Keratinocyte (primary cell): ENCODE results near the gene HES7.

Experiments used
- CTCF ChIP-seq, 3 experiments: IDR thresholded peaks in 1 of 3; conservative IDR thresholded peaks in 1 of 3; optimal IDR thresholded peaks in 1 of 3; 2 replicates in 2 of 3; 3 replicates in 1 of 3; pipeline versions ENCODE3 to v1.5.1; 2011; ENCODE audit warnings: low read length in 3 of 3, mild to moderate bottlenecking in 3 of 3, moderate library complexity in 2 of 3, control low read depth in 1 of 3, inconsistent platforms in 1 of 3; ENCODE audit not compliant: insufficient read depth in 2 of 3; ENCODE audit errors: extremely low read depth in 1 of 3
- EZH2 ChIP-seq: IDR thresholded peaks from one replicate; pipeline ENCODE4 v1.6.1; 2012; ENCODE audit warnings: inconsistent platforms, mild to moderate bottlenecking, low read length, moderate library complexity

- TF ChIP-seq CTCF (optimal IDR thresholded peaks at IDR 0.05 in 1 of 3, IDR thresholded peaks at IDR 0.05 in 1 of 3, conservative IDR thresholded peaks at IDR 0.05 in 1 of 3; ENCODE audit: extremely low read depth in 1 of 3, insufficient read depth in 2 of 3, low read length in 3 of 3) (no peak), EZH2 (no peak)
Measured at GRCh38 chr17:8166731-8167130, 42.8 kb upstream of the HES7 start.
